GM10266 (cell line): ENCODE data around the gene CTTNBP2NL.

ENCODE experiments used
- DNase-seq: peaks from one replicate; pipeline ENCODE4 v3.0.0; 2012; ENCODE audit errors: extremely low spot score
- TF ChIP-seq, protein P1 (sequence below): IDR thresholded peaks from 2 replicates; pipeline ENCODE4 v1.5.1; 2012; ENCODE audit warnings: mild to moderate bottlenecking, low read depth; ENCODE audit not compliant: control insufficient read depth, insufficient read depth; ENCODE audit errors: missing control alignments

The CTTNBP2NL gene

DNA sequence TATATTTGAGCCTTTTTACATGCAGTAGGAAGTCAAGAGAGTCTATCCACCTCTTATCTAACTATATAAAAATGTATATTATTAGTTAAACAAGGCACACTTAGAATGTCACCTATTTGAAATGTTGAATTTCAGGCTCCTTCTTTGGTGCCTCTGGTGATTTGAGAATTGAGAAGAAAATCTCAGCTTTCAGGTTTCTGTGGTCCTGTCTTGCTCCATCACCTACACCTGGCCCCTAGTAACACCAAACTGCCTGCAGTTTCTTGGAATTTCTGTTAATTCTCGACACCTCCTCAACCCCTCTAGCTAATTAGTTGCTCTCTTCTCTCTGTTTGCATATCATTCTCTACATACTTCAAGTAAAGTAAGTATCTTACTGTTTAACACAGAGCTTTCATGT lies 57.9 kb downstream of the CTTNBP2NL start:
- TF ChIP-seq, protein P1, sequence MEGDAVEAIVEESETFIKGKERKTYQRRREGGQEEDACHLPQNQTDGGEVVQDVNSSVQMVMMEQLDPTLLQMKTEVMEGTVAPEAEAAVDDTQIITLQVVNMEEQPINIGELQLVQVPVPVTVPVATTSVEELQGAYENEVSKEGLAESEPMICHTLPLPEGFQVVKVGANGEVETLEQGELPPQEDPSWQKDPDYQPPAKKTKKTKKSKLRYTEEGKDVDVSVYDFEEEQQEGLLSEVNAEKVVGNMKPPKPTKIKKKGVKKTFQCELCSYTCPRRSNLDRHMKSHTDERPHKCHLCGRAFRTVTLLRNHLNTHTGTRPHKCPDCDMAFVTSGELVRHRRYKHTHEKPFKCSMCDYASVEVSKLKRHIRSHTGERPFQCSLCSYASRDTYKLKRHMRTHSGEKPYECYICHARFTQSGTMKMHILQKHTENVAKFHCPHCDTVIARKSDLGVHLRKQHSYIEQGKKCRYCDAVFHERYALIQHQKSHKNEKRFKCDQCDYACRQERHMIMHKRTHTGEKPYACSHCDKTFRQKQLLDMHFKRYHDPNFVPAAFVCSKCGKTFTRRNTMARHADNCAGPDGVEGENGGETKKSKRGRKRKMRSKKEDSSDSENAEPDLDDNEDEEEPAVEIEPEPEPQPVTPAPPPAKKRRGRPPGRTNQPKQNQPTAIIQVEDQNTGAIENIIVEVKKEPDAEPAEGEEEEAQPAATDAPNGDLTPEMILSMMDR, result no peak
- no peak for DNase-seq

DNA sequence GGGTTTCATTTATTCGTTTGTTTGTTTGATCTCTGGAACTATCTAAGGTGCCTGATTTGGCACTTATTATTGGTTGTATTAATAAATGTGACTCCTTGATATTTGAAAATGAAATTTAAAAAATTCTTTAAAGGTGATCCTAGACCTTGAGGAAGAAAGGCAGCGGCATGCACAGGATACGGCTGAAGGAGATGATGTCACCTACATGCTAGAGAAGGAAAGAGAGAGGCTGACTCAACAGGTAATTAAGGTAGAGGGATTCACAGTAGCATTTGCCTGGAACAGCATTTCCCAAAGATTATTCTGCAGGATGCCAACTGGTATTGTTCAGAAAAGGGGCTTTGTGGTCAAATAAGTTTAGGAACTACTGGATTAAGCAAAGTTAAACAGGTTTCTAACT lies 58.3 kb downstream of the CTTNBP2NL start:
- DNase-seq, result no peak
- TF ChIP-seq, protein P1, result no peak

DNA sequence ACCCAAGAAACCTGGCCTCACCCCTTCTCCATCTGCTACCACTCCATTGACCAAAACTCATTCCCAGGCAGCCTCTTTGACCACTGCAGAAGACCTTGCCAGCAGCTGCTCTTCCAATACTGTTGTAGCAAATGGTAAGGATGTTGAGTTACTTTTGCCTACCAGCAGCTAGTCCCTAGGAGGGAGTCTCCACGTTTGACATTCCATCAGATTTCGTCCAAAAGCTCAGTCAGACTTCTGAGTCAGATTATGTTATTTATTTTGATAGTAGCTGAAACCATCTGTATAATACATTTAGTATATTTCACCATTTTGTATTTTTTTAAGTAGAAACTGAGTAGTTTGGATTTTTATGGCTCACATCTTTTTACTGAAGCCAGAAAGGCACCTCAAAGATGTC lies 61.2 kb downstream of the CTTNBP2NL start:
- TF ChIP-seq, protein P1, result no peak
- DNase-seq, result no peak

DNA sequence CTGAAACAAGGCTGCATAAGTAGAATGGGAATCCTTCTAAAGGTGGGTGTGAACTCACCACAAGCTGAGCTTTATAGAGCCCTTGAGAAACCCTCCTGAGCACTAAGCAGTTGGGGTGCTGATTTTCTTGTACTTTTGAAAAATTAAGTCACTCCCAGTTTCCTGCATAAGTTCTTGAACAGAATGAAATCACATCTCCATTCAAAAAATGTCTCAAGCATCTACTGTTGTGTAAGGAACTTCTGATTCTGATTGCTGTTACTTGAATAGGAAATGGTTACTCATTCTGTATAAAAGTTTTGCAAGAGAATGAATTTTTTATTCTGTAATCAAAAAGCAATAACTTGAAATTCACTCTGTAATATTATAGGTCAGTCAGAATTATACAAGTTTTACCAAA lies 61.9 kb downstream of the CTTNBP2NL start:
- TF ChIP-seq, protein P1, result no peak
- no peak for DNase-seq

DNA sequence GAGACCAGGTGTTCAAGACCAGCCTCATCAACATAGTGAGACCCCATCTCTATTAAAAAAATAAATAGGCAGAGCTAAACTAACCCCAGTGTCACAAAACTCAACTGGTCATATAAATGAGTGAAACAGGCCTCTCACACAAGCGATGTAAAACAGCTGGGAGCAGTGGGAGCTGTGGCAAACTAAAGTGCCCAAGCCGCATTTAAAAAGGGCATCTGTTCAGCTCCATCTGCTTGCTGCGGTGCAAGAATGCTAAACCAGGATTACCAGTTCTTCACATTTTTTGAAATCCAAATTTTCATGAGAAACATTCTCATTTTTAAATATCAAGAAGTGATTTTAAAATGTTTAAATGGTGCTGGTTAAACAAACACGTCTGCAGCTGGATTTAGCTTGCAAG lies 62.7 kb downstream of the CTTNBP2NL start:
- DNase-seq, result no peak
- TF ChIP-seq, protein P1, result no peak

DNA sequence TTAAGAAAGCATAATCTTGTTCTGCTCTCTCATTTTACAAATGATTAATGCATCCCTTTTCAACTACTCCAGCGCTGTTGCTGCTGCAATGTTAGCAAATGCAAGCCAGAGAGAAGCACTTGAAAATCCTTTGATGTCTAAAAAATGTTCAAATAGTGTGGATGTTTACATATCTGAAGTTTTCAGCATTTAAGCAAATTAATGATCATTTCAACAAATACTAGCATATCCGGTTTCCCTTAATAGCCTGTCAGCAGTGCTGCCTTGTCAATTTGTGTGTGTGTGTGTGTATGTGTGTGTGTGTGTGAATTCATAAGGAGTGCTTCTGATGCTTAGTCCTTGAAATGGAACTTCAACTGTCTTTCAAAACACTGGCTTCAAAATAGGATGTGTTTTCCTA lies 64.6 kb downstream of the CTTNBP2NL start:
- DNase-seq, result no peak
- TF ChIP-seq, protein P1, result no peak

DNA sequence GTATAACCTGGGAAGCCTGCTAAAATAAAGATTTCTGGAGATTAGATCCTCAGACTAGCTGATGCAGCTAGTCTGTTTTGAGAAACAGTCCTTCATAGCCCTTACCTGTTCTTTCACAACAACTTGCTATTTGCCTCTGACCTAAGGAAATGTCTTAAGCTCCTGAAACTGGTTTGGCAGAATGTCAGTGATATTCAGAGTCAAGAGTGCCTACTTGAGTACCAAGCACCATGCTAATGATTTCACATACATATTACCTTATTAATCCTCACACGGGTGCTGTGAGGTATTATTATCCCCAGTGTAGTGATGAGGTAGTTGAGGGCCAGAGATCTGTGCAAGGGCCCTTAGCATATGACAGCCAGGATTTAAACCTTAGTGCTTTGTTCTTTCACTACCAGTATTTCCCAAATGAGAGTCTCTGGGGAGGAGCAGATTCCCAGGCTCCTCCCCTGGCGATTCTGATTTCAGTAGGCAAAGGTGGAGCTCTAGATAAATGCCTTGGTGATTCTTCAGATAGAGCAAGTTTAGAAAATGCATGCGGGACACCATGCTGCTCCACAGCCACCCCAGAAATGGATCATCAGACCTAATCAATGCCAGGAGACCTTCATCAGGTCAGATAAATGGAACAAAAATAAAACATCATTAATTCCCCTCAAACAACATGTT lies 65.3 kb downstream of the CTTNBP2NL start:
- no peak for DNase-seq
- TF ChIP-seq, protein P1, result no peak
